Esophagus squamous epithelium (tissue), 4 donors: ENCODE measurements around the gene BUB1.

Experiments used
- CTCF ChIP-seq, 6 experiments: fragments of 450-650 bp in 4 of 6; fragments of 200-600 bp in 2 of 6; sonication (generic) in 2 of 6; IDR thresholded peaks; one replicate each; pipeline ENCODE4 v1.5.1; 2016 to 2019; ENCODE audit warnings: antibody characterized with exemption in 6 of 6, mild to moderate bottlenecking in 4 of 6, moderate library complexity in 4 of 6
- POLR2A ChIP-seq, 4 donors: fragments of 450-650 bp; IDR thresholded peaks; one replicate each; pipeline ENCODE4 v1.6.1; 2017; ENCODE audit warnings: antibody characterized with exemption in 4 of 4, mild to moderate bottlenecking in 4 of 4, moderate library complexity in 3 of 4

- TF ChIP-seq CTCF (IDR thresholded peaks at IDR 0.05) (no peak), POLR2A (IDR thresholded peaks at IDR 0.05) (no peak)
These were observed 30.1 kb downstream of the BUB1 start for GRCh38 chr2:110647777-110648176.
